Mesendoderm (in vitro differentiated cells): ENCODE measurements around the gene IRF2.

Experiments used
- DNase-seq: peaks from one replicate; pipeline ENCODE4 v3.0.0; 2013
- H2AK5ac ChIP-seq: 2 replicates; pipeline ENCODE4 v1.6.1; 2013; ENCODE audit warnings: low read length, inconsistent platforms
- H2BK120ac ChIP-seq: 2 replicates; pipeline ENCODE4 v1.6.1; 2013; ENCODE audit warnings: low read depth, mild to moderate bottlenecking, low read length, moderate library complexity, mixed read lengths
- H2BK15ac ChIP-seq: replicated peaks from 2 replicates; pipeline ENCODE4 v1.6.1; 2013; ENCODE audit warnings: low read depth, mild to moderate bottlenecking, moderate library complexity
- H2BK5ac ChIP-seq: 2 replicates; pipeline ENCODE4 v1.6.1; 2013; ENCODE audit warnings: low read length, inconsistent platforms
- H3K18ac ChIP-seq: 2 replicates; pipeline ENCODE4 v1.6.1; 2013; ENCODE audit warnings: mild to moderate bottlenecking, low read length, mixed read lengths
- H3K23ac ChIP-seq: one replicate; pipeline ENCODE4 v1.6.1; 2013; ENCODE audit warnings: low read length
- H3K27ac ChIP-seq: 2 replicates; pipeline ENCODE4 v1.5.1; 2013; ENCODE audit warnings: low read depth, mild to moderate bottlenecking, inconsistent platforms, low read length, moderate library complexity
- H3K27me3 ChIP-seq: 2 replicates; pipeline ENCODE4 v1.6.1; 2013; ENCODE audit warnings: low read length, control low read depth, mild to moderate bottlenecking, inconsistent platforms; ENCODE audit not compliant: insufficient read depth, poor library complexity
- H3K36me3 ChIP-seq: 2 replicates; pipeline ENCODE4 v1.6.1; 2013; ENCODE audit warnings: low read length, inconsistent platforms; ENCODE audit not compliant: control insufficient read depth, insufficient read depth
- H3K4ac ChIP-seq: one replicate; pipeline ENCODE4 v1.6.1; 2013; ENCODE audit warnings: low read depth, mild to moderate bottlenecking, low read length, moderate library complexity
- H3K4me1 ChIP-seq: 2 replicates; pipeline ENCODE4 v1.6.1; 2013; ENCODE audit warnings: low read depth, low read length, inconsistent platforms; ENCODE audit not compliant: control insufficient read depth
- H3K4me2 ChIP-seq: 2 replicates; pipeline ENCODE4 v1.6.1; 2013; ENCODE audit warnings: low read length
- H3K4me3 ChIP-seq: 2 replicates; pipeline ENCODE4 v1.5.1; 2013; ENCODE audit warnings: mild to moderate bottlenecking, low read length
- H3K56ac ChIP-seq: one replicate; pipeline ENCODE4 v1.6.1; 2013; ENCODE audit warnings: low read length
- H3K79me1 ChIP-seq: 2 replicates; pipeline ENCODE4 v1.6.1; 2013; ENCODE audit warnings: low read length, inconsistent platforms
- H3K79me2 ChIP-seq: 2 replicates; pipeline ENCODE4 v1.6.1; 2013; ENCODE audit warnings: mild to moderate bottlenecking, low read length; ENCODE audit not compliant: control insufficient read depth, insufficient read depth
- H3K9ac ChIP-seq: 2 replicates; pipeline ENCODE4 v1.6.1; 2013; ENCODE audit warnings: low read length, inconsistent platforms
- H4K5ac ChIP-seq: one replicate; pipeline ENCODE4 v1.6.1; 2013; ENCODE audit warnings: low read length
- H4K8ac ChIP-seq: one replicate; pipeline ENCODE4 v1.6.1; 2013; ENCODE audit warnings: low read depth, mild to moderate bottlenecking, control low read depth, low read length, moderate library complexity
- WGBS: extraction: QIAGEN DNeasy Blood & Tissue Kit; methylation state at CpG from one replicate; pipeline ENCODE4 v1.1.7; 2013; ENCODE audit warnings: low lambda C conversion rate, missing lambda C conversion rate; ENCODE audit not compliant: insufficient coverage; ENCODE audit errors: extremely low coverage; 5-methylcytosine and 5-hydroxymethylcytosine counted together

The IRF2 gene

GRCh38 chr4:184441461-184442313 is 32.7 kb downstream of the IRF2 start:
- H3K4me2 ChIP-seq = no peak overlapping the region
- H3K4me3 ChIP-seq = no peak overlapping the region
- H3K4ac ChIP-seq = no peak overlapping the region
- no CpG with 5 or more reads among the region's 13 CpGs for WGBS
- H3K27ac ChIP-seq = no peak overlapping the region
- DNase-seq = peak; percentile 43
- no peak overlapping the region for H2AK5ac ChIP-seq
- no peak overlapping the region for H2BK120ac ChIP-seq
- H2BK15ac ChIP-seq = no peak overlapping the region
- H3K56ac ChIP-seq = peak overlapping the region; percentile 27
- no peak overlapping the region for H3K9ac ChIP-seq
- peaks cover 3% of the 10 kb centered on the region for H3K4me1 ChIP-seq
- peak overlapping the region; percentile 84 for H3K23ac ChIP-seq
- H3K27me3 ChIP-seq = no peaks in the 10 kb centered on the region
- H2BK5ac ChIP-seq = peak overlapping the region; percentile 28
- H3K36me3 ChIP-seq = no peaks in the 10 kb centered on the region
- H3K79me1 ChIP-seq = peaks cover 6% of the 10 kb centered on the region
- no peak overlapping the region for H4K8ac ChIP-seq
- peak overlapping the region; percentile 61 for H3K18ac ChIP-seq
- peaks cover 3% of the 10 kb centered on the region for H3K79me2 ChIP-seq
- no peak overlapping the region for H4K5ac ChIP-seq

GRCh38 chr4:184440595-184441358 is 33.6 kb downstream of the IRF2 start:
- no CpG with 5 or more reads among the region's 8 CpGs for WGBS
- H3K27me3 ChIP-seq = no peaks in the 10 kb centered on the region
- H2AK5ac ChIP-seq = no peak overlapping the region
- no peak overlapping the region for H3K4ac ChIP-seq
- no peak for DNase-seq
- no peak overlapping the region for H2BK5ac ChIP-seq
- H3K4me2 ChIP-seq = no peak overlapping the region
- peaks cover 6% of the 10 kb centered on the region for H3K79me1 ChIP-seq
- H3K18ac ChIP-seq = no peak overlapping the region
- H3K27ac ChIP-seq = no peak overlapping the region
- H3K9ac ChIP-seq = no peak overlapping the region
- no peaks in the 10 kb centered on the region for H3K36me3 ChIP-seq
- no peak overlapping the region for H4K8ac ChIP-seq
- no peak overlapping the region for H3K23ac ChIP-seq
- H3K4me1 ChIP-seq = peaks cover 3% of the 10 kb centered on the region
- no peak overlapping the region for H3K4me3 ChIP-seq
- no peak overlapping the region for H2BK120ac ChIP-seq
- H2BK15ac ChIP-seq = no peak overlapping the region
- peaks cover 1% of the 10 kb centered on the region for H3K79me2 ChIP-seq
- H3K56ac ChIP-seq = no peak overlapping the region
- no peak overlapping the region for H4K5ac ChIP-seq

GRCh38 chr4:184439856-184440594 is 34.3 kb downstream of the IRF2 start:
- H3K23ac ChIP-seq = peak overlapping the region; percentile 16
- H3K79me2 ChIP-seq = peaks cover 1% of the 10 kb centered on the region
- no peaks in the 10 kb centered on the region for H3K36me3 ChIP-seq
- no CpG with 5 or more reads among the region's 20 CpGs for WGBS
- H2BK5ac ChIP-seq = no peak overlapping the region
- H3K56ac ChIP-seq = peak overlapping the region; percentile 4
- H3K4me2 ChIP-seq = no peak overlapping the region
- no peak overlapping the region for H3K4ac ChIP-seq
- peaks cover 6% of the 10 kb centered on the region for H3K79me1 ChIP-seq
- H3K18ac ChIP-seq = no peak overlapping the region
- no peak overlapping the region for H3K4me3 ChIP-seq
- no peak overlapping the region for H3K27ac ChIP-seq
- H3K4me1 ChIP-seq = peaks cover 3% of the 10 kb centered on the region
- no peaks in the 10 kb centered on the region for H3K27me3 ChIP-seq
- no peak overlapping the region for H4K8ac ChIP-seq
- H4K5ac ChIP-seq = no peak overlapping the region
- DNase-seq = no peak
- no peak overlapping the region for H2BK120ac ChIP-seq
- no peak overlapping the region for H2BK15ac ChIP-seq
- no peak overlapping the region for H2AK5ac ChIP-seq
- H3K9ac ChIP-seq = no peak overlapping the region

- H3K36me3 ChIP-seq = no peaks in the 10 kb centered on the region
- no peak overlapping the region for H3K4me3 ChIP-seq
- H2BK15ac ChIP-seq = no peak overlapping the region
- DNase-seq = no peak
- no peak overlapping the region for H2BK5ac ChIP-seq
- H3K4me2 ChIP-seq = no peak overlapping the region
- no peak overlapping the region for H3K9ac ChIP-seq
- H3K18ac ChIP-seq = no peak overlapping the region
- no peak overlapping the region for H3K56ac ChIP-seq
- no peak overlapping the region for H4K5ac ChIP-seq
- no peaks in the 10 kb centered on the region for H3K27me3 ChIP-seq
- H2AK5ac ChIP-seq = no peak overlapping the region
- H3K27ac ChIP-seq = no peak overlapping the region
- no peak overlapping the region for H2BK120ac ChIP-seq
- H3K4ac ChIP-seq = no peak overlapping the region
- H3K79me2 ChIP-seq = peaks cover 1% of the 10 kb centered on the region
- H3K4me1 ChIP-seq = peaks cover 3% of the 10 kb centered on the region
- H4K8ac ChIP-seq = no peak overlapping the region
- H3K79me1 ChIP-seq = peaks cover 6% of the 10 kb centered on the region
- WGBS = no CpG with 5 or more reads among the region's 4 CpGs
- H3K23ac ChIP-seq = no peak overlapping the region
Measured at GRCh38 chr4:184439386-184439785, 35.0 kb downstream of the IRF2 start.

- Histone ChIP-seq H2BK15ac (no peak overlapping the region), H3K27ac (no peak overlapping the region), H2BK120ac (no peak overlapping the region), H3K4me2 (no peak overlapping the region), H3K4me3 (no peak overlapping the region), H3K4ac (no peak overlapping the region), H3K9ac (no peak overlapping the region), H4K8ac (no peak overlapping the region), H3K79me2 (peaks cover 1% of the 10 kb centered on the region), H3K56ac (no peak overlapping the region), H2AK5ac (no peak overlapping the region), H3K36me3 (no peaks in the 10 kb centered on the region), H2BK5ac (no peak overlapping the region), H3K4me1 (peaks cover 3% of the 10 kb centered on the region), H3K79me1 (peaks cover 6% of the 10 kb centered on the region), H3K27me3 (no peaks in the 10 kb centered on the region), H4K5ac (no peak overlapping the region), H3K23ac (no peak overlapping the region), H3K18ac (no peak overlapping the region)
- no peak for DNase-seq
- no CpG with 5 or more reads among the region's 9 CpGs for WGBS
Measured at GRCh38 chr4:184438375-184438774, 36.0 kb downstream of the IRF2 start.
